Measurements from ENCODE around the gene GPR37L1.
"Not testable (repeated sequence)": the region's sequence is repeated elsewhere in the genome, so short reads cannot be mapped to it uniquely, and the experiment has no call there.

The GPR37L1 gene

DNA sequence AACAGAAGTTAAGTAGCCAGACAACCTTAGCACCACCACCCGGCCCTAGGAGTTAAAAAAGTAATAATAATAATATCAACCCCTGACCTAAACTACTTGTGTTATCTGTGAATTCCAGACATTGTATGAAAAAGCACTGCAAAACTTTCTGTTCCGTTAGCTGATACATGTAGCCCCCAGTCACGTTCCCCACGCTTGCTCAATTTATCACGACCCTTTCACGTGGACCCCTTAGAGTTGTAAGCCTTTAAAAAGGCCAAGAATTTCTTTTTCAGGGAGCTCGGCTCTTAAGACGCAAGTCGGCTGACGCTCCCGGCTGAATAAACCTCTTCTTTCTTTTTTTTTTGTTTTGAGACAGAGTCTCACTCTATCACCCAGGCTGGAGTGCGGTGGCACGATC, 44.3 kb downstream of the GPR37L1 start:
- DNase-seq, result not testable (repeated sequence)

DNA sequence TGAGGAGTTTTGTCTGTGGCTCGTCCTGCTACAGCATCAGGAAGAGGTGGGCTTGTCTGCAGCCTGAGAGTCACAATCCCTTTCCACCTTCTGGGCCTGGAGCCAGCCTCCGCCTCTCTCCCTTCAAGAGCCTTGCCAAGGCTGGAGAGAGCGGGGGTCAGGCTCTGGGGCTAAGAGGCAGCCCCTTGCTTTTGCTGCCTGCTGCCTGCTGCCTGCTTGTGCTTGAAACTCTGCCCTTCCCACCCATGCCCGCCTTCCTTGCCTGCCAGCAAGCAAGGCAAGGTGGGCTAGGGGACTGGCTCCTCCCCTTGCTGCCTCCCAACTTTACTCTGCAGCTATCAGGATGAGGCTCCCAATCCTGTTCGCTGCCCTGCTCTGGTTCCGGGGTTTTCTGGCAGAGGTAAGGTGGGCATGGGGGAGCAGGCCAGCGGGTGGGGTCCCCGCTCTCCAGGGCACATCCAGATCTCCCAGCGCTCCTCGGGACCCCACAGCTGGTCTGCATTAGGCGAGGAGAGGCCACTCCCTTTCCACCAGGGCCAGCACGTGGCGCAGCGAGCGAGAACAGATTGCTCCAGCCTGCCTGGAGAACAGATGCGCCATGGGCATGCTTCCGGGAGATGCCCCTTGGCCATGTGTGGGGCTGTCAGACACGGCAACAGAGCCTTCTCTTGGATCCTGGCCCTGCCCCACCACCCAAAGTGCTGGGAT, 45.1 kb downstream of the GPR37L1 start:
- DNase-seq, result no peak

DNA sequence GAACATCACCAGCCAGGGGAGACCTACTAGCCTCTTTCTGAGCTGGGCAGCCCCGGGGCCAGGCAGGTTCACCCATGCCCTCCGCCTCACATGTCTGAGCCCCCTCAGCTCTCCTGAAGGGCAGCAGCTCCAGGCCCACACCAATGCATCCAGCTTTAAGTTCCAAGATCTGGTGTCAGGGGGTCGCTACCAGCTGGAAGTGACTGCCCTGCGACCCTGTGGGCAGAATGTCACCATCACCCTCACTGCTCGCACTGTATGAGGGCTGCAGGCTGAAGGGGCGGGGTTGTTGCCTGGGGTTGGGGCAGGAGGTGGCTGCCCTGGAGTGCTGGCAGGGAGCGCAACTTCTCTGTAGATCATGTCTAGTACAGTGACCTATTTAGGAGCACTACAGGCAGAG, 46.1 kb downstream of the GPR37L1 start:
- no peak for DNase-seq

DNA sequence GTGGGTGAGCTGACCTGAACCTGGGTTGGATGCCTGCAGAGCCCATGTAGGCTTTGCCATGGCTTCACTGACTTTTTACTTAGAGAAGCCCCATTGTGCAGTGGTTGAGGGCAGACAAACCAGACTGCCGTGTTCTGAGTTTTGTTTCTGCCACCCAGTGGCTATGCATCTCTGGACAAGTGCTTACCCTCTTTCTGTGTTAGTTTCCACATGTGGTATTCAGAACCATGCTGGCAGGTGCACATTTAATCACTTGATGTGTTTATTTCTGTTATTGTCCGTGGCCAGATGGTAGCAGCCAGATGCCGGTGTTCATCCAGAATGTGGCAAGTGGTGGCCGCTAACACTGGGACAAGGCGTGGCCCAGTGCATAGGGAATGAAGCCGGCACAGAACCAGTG, 48.0 kb downstream of the GPR37L1 start:
- no peak for DNase-seq

DNA sequence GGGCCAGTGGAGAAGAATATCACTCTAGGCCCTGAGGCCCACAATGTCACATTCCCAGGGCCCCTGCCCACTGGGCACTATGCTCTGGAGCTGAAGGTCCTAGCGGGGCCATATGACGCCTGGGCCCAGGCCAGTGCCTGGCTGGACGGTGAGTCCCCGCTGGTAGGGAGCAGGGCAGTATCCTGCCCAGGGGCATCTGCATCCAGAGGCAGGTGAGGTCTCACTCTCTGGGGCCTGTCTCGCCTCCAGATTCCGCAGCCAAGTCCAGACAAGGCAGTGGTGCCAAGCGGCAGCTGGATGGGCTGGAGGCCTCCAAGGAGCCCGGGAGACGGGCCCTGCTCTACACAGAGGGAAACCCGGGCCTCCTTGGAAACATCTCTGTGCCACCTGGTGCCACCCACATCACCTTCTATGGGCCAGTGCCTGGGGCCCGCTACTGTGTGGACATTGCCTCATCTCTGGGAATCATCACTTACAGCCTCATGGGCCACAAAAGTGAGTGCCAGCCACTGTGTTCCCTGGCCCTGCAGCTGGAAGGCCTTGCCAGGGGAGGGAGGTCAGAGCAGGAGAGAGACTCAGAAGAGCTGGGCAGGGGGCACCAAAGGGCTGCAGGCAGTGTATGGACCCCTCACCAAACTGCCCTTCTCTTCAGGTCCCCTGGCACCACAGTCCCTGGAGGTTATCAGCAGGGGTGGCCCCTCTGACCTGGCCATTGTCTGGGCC, 48.7 kb downstream of the GPR37L1 start:
- no peak for DNase-seq

DNA sequence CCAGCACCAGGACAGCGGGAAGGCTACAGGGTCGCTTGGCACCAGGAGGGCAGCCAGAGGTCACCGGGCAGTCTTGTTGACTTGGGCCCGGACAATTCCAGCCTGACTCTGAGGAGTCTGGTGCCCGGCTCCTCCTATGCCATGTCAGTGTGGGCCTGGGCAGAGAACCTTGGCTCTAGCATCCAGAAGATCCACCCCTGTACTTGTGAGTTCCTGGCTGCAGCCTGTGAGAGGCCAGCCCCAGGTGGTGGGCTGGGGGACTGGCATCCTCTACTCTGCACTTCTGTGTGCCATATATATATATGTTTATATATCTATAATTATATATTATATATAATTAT, 49.3 kb downstream of the GPR37L1 start:
- DNase-seq, result no peak

DNA sequence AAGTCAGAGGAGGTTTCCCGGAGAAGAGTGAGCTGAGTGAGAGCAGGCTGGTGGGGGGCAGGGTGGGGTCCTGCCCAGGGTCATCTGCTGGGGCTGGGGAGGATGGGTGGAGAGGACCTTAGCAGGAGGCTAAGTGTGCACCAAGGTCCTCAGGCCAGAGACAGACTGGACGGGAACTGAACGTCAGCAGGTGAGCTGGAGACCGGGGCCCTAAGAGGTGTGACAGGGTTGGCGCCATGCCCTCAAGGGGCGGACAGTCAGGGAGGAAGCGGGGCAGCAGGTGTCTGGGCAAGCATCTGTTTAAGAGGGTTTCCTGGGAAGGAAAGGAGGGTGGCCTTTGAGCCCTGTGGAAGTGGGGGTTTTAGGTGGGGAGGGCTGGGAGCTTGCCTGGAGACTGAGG, 51.3 kb downstream of the GPR37L1 start:
- no peak for DNase-seq

DNA sequence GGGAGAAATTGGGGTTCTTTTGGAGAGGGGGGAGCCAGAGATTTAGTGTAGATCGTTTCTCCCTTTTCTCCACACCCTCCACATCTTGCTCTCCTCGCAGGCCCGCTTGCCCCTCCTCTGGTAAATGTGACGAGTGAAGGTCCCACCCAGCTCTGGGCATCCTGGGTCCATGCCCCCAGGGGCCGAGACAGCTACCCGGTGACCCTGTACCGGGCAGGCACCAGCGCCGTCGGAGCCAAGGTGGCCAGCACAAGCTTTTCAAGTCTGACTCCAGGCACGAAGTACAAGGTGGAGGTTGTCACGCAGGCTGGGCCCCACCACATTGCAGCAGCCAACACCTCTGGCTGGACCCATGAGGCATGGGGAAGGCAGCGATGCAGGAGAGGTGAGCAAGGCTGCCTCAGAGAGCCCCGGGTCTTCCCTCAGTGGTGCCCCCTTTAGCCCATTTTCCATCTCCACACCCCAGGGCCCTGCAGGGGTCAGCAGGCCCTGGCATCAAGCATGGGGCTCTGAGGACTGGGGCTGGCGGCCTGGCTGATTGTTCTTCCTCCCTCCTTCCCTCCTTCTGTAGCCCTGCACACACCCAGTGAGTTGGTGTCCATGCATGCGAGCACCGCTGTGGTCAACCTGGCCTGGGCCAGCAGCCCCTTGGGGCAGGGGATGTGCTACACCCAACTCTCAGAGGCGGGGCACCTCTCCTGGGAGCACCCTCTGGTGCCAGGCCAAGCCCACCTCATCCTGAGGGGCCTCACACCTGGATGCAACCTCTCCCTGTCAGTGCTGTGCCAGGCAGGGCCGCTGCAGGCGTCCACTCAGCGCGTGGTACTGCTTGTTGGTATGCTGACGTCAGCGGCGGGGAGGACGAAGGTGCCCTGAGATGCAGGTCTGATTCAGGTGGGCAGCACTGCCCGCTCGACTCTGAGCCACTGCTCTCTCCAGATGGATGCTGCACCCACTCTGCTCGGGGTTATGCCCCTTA, 54.5 kb downstream of the GPR37L1 start:
- no peak for DNase-seq

DNA sequence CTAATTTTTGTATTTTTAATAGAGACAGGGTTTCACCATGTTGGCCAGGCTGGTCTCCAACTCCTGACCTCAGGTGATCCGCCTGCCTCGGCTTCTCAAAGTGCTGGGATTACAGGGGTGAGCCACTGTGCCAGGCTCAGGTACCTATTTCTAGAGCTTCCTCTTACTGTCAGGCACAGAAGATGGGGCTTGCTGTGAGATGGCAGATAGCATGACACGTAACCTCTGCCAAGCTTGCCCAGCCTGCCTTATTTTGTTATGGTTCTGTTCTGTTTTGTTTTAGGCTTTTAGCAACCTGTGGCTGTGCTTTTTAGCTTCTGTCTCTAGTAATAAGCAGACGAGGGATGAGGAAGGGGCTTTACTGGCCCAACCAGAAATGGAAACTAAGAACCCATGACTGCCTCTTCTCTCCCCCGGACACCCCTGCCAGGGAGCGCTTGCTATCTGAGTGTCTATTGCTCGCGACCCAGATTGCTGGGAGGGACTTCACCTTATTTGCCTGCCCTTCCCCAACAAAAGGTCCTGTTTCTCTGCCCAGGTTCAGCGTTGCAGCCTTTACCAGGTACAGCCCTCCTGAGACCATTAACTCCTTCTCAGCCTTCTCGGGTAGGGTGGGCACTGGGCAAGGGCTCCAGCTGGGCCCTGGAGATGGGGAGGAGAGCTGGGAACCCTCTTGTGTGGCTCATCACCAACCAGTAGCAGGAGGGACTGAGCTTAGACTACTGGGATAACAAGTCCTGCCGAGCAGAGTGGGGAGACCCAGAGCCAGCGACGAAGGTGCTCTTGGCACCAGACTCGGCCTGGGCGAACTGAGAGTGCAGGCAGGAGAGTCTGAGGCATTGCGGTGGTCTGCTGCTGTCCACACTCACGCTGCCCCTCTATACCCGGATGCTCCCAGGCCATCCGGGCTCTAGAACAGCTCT, 57.4 kb downstream of the GPR37L1 start:
- no peak for DNase-seq

DNA sequence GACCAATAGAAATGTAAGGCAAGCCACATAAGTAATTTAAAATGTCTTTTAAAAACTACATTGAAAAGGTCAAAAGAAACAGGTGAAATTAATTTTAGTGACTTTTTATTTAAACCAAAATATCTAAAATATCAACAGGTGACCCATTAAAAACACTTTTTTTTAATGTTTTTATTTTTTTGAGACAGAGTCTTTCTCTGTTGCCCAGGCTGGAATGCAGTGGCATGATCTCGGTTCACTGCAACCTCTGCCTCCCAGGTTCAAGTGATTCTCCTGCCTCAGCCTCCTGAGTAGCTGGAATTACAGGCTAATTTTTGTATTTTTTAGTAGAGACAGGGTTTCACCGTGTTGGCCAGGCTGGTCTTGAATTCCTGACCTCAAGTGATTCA, 58.0 kb downstream of the GPR37L1 start:
- not testable (repeated sequence) for DNase-seq

DNA sequence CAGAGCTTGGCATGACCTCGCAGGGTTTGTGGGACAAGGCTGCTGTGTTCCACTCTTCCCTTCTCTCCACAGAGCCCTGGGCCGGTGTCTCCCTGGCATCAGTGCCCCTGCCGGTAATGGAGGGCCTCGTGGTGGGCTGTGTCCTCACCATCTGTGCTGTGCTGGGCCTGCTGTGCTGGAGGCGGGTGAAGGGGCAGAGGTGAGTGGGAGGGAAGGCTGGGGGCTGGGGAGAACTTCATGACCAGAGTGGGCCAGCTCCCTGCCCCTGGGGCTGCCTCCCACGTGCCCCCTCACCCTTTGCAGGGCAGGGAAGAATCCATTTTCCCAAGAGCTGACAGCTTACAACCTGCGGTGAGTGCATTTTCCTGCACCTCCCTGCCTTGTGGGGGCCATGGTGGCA, 58.9 kb downstream of the GPR37L1 start:
- DNase-seq, result no peak

DNA sequence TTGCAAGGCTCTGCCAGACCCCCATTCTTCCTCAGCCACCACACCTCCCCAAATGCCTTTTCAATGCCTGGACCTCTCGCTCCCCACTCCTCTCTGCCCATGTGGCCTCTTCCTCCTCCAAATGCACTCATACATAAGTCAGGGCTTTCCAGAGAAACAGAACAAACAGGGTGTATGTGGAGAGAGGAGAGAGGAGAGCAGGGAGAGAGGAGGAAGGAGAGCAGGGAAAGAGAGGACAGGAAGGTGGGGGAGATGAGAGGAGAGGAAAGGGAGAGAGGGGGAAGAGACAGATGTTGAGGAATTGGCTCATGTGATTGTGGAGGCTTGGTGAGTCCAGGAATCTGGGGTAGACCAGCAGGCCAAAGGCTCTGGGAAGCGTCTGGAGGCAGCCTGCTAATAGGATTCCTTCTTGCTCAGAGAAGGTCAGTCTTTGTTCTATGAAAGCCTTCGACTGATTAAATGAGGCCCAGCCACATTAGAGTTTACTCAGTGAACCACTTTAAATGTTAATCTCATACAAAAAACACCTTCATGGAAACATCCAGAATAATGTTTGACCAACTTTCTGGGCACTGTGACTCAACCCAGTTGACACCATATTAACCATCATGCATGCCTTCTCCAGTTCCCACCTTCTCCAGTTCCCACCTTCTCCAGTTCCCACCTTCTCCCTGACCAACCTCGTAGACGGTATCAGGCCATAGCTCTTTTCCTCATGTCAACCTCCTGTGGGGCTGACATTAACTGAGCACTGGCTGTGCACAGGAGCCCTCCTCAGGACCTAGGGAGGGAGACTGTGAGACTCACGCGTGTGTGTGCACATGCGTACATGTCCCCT, 59.5 kb downstream of the GPR37L1 start:
- DNase-seq, result no peak

Measured in anterior cingulate cortex (tissue), 58 donors.